Kidney tubule cell (primary cell): ENCODE measurements around the gene C3orf52.
A peak's percentile ranks its signal among the peaks of the same experiment; 100 is the strongest.
"Not testable (repeated sequence)": the region's sequence is repeated elsewhere in the genome, so short reads cannot be mapped to it uniquely, and the experiment has no call there.

Experiments
- DNase-seq: peaks from one replicate; pipeline ENCODE4 v3.0.0-alpha.2; 2018; ENCODE audit warnings: low spot score

The C3orf52 gene, protein sequence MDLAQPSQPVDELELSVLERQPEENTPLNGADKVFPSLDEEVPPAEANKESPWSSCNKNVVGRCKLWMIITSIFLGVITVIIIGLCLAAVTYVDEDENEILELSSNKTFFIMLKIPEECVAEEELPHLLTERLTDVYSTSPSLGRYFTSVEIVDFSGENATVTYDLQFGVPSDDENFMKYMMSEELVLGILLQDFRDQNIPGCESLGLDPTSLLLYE

GRCh38 chr3:112086076-112086854, at the start of gene C3orf52:
C3orf52 (plus strand) TSS chr3:112086389; CDS start chr3:112086408, 19 bp downstream.
- DNase-seq = peak; percentile 93

- DNase-seq = not testable (repeated sequence)
These were observed 49.0 kb upstream of the C3orf52 start for GRCh38 chr3:112037194-112037593.

GRCh38 chr3:112038863-112039262, 47.3 kb upstream of the C3orf52 start:
- DNase-seq = peak; percentile 81

DNA sequence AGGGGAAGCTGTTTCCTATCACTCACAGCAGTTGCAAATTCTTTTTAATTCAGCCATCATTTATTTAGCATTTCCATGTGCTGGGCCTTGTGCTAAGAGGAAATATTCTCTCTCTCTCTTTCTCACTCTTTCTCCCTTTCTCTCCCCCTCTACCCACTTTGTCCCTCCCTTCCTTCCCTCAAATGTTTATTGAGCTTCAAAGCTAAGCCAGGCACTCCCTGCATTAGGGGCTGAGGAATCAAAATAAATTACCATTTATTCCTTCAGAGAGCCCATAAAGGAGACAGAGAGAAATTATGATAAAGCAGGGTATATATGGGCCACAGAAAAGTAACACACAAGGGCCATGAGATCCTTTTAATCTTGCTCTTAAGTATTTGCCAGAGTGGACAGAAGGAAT, 44.9 kb upstream of the C3orf52 start:
- DNase-seq = no peak

DNA sequence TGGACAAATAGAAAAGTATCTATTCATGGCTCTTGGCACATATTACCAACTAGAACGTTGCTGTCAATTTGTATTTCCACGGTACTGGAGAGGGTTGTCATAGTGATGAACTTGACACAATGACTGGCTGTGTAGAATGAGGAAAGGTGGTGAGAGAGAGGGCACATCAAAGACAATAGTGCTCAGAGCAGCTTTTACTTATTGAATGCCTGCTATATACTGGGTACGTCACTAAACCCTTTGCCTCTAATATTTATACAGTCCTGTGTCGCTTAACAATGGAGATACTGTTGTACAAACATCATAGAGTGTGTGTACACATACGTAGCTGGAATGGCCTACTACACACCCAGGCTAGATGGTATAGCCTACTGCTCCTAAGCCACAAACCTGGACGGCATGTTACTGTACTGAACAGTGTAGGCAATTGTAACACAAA, 43.3 kb upstream of the C3orf52 start:
- DNase-seq = peak; percentile 57

- DNase-seq = peak; percentile 81
These were observed 42.5 kb upstream of the C3orf52 start for GRCh38 chr3:112043621-112044201.

DNA sequence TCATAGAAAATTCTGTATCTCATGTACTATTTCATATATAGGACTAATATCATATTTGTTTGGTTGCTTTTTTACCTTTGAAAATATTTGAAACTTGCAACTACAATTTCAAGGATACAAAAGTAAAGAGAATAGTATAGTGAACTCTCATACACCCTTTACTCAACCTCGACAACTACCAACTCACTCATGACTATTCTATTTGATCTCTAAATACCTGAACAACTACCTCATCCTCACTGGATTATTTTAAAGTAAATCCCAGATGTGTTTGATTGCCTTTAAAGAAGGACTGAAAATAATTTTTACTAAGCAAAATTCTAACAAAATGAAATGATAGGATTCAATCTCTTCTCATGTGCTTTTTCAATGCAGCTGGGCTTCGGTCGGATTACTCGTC, 39.6 kb upstream of the C3orf52 start:
- peak; percentile 52 for DNase-seq

GRCh38 chr3:112047264-112047663, 38.9 kb upstream of the C3orf52 start:
- no peak for DNase-seq

- DNase-seq = no peak
These were observed 37.3 kb upstream of the C3orf52 start for GRCh38 chr3:112048911-112049310.

DNA sequence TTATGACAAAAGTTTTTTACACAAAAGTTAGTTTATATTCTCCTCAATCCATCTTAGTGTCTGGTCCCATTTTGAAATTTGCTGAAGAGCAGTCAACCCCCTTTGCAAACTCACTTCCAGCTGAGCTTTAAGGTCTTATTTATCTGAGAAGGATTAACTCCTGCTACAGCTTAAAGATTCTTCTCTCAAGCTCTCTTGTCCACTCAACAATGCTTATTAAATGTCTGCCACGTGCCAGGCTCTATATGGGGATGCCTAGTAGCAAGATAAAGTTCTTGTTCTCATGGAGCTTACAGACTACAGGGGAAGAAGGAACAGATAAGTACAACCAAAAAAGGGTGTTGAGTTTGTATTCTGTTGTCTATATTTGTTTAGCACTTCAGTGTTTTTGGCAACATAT, 33.0 kb upstream of the C3orf52 start:
- no peak for DNase-seq

DNA sequence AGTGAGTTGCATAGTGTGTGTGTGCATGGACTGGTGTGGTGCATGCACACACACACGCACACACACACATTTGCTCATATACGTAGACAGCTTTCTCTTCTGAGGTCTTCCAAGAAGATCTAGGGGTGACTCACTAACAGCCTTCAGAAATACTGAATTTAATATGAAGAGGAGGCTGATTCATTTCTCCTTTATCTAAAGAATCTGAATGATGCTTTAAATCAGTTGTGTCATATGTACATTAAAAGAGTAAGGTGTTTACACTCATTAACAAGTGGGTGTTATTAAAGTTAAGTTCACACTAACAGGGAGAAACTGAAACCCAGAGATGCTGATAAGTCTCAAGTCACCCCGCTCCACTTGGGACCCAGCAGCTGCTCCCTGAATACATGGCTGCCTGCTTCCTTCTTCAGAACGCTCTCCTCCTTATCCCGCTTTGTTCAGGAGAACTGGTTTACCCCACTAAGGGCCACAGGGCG, 29.7 kb upstream of the C3orf52 start:
- peak; percentile 39 for DNase-seq

GRCh38 chr3:112059497-112059896, 26.7 kb upstream of the C3orf52 start:
- DNase-seq = no peak

- peak; percentile 59 for DNase-seq
These were observed 25.0 kb upstream of the C3orf52 start for GRCh38 chr3:112061152-112061551.

- DNase-seq = not testable (repeated sequence)
These were observed 13.7 kb upstream of the C3orf52 start for GRCh38 chr3:112072387-112073060.

GRCh38 chr3:112074006-112074405, 12.2 kb upstream of the C3orf52 start:
- DNase-seq = peak; percentile 41

DNA sequence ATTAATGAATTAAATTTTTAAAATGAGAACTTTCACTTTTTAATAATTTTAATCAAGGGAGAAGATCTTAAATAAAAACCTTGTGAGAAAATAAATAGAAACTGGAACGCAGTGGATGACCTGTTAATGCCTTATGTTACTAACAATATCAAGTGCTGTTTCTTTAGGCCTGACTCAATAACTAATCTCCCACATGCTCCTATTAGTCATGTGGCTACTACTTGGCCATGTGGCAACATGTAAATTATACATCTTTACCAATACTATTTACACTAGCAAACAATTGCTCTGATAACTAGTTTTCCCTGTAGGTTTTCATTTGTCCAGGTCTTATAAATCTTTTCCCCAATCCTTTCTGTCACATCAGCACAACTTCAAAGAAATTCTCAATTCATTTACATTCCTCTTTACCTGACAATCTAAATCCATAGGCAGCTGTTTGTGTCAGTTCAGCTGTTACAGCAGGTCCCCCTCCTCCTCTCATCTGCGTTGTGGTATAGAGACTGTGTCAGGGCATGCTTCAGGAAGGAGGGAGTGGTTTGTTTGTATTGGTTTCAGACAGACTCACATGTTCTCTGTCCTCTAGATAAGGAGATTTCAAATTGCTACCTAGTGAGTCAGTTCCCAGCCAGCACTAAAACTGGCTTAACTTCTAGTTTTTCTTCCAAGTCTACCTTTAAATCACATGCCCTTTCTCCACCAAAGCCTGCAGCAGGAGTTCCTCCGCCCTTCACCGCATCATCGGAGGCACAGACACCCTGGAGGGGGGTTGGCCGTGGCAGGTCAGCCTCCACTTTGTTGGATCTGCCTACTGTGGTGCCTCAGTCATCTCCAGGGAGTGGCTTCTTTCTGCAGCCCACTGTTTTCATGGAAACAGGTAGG, 11.3 kb upstream of the C3orf52 start:
- peak; percentile 97 for DNase-seq

DNA sequence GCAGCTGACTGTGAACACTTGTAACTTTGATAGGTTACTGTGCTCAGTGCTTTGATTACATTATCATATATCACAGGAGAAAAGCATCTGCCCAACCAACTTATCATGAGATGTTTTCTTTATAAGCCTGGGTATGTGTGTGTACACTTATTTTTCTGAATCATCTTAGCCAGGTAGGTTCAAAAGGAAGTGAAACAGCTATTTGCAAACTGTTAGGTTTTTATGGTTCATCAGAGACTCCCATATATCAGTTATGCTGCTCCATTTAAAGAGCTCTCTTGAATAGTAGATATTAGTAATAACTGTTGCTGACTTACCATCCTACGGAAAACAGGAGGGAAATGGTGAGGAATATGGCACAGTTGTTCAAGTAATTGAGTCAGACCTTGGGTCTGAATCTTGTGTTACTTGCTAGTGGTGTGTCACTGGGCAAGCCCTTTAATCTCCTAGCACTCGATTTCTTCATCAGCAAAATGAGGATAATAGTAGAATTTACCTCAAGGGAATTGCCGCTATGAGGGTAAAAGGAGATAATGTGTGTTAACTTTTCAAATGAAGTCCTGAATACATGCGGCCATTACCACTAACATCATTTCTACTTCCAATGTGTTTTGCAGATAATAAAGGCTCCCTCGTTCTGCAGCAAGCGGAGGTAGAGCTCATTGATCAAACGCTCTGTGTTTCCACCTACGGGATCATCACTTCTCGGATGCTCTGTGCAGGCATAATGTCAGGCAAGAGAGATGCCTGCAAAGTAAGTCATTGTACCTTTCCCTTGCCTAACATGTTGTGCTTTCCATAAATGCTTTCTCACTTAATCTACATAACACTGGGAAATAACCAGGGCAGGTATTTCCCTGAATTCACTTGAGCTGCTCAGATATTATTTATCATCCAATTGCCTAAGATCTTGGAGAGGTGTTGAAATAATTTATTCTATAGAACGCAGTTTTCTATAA, 7.8 kb upstream of the C3orf52 start:
- no peak for DNase-seq

- no peak for DNase-seq
These were observed 3.0 kb upstream of the C3orf52 start for GRCh38 chr3:112083239-112083638.

DNA sequence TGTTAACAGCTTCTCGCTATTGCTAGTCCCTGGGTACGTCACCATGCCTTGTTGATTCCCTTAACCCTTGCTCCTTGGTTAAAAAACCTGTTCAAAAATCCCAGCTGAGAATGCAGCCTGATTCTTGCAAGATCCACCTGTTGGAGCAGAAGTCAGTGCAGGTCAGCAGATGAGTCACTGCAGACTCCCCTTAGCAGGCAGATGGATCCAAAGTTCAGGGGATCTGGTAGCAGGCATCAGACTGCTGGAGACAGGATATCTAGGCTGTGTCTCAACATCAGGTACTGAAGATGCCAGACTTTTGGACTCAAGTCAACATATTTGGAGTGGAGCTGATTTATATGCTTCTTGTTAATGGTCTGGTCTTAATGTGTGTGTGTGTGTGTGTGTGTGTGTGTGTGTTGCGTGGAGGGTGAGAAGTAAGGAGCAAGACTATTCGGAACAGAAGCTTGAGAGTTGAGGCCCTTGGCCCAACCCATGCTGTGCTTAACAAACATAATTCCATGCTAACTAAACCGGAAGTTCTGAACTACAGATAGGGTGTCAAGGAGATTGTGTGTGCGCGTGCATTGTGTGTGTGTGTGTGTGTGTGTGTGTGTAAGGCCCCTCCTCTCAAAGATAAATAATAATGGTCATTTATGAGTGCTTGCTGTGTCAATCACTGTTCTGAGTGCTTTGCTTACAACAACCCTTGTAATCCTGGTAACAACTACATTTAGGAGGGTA, 1.0 kb upstream of the C3orf52 start:
- DNase-seq = peak; percentile 71

DNA sequence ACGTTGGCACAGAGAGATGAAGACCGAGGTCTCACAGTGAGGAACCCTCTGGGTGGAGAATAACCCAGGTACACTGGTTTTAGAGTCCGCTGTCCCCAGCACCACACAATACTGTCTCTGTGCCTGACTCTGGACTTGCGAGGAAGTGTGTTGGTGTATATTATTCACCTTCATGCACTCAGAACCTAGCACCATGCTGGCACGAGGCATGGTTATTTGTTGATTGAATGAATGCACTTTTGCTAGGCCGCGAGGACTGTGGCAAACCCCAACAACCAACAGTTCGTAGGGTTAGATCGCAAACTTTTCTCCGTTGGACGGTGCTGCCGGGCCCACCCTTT, 484 bp upstream of the C3orf52 start:
- no peak for DNase-seq
